ENCODE measurements around the gene H6PD.

H6PD gene

DNA sequence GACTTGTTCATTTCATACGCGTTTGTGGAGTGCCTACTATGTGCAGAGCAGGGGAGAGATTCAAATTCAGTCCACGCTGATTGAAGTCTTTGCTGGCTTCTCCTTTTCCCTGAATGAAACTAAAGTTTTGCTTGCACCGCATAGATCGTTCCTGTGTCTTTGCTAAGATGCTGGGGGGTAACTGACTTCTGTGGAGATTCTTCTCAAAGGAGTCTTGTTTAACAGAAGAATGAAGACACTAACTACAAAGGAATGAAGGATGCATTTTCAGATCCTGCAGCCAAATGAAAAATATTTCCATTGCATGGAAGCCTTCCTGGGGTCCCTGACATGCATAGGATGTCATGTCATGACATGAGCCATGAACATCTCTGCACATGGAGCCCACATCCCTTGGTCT is 26.9 kb upstream of the H6PD start:
- DNase-seq (ENCODE audit: low spot score): no peak

DNA sequence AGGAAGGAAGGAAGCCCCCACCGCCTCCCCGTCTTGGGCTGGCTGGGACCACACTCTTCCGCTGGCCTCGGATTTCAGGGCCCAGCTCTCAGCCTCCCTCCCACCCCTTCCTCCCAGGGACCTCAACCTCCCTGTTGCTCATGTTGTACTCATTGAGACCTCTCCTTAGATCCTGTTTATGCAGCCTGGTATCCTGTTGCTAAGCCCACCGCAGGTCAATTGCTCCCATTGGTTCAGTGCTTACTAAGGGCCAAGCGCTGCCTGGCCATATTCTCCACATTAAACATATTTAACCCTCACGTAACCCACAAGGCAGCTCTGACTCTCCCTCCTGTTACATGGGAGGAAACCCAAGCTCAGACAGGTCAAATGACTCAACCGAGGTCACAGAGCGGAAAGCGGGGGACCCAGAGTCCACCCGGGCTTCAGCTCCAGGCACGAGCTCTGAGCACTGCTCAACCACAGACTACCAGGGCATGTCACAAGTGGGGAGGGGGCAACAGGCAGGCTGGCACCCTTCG is 23.2 kb upstream of the H6PD start:
- no peak for DNase-seq (ENCODE audit: low spot score)

DNA sequence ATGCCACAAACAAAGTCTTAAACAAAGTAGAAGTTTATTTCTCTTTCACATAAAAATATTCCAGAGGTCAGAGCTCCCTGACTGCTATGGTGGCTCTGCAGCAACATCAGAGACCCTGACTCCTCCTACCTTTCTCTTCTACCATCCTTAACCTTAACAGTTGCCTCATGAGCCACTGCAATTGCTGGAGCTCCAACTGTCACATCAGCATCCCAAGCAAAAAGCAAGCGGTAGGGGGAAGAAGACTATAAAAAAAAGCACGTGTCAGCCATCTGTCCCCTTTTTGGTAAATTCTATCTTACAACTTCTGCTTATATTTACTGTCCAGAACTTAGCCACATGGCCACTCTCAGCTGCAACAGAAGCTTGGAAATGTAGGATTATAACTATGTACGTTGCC is 21.8 kb upstream of the H6PD start:
- DNase-seq (ENCODE audit: low spot score): no peak

DNA sequence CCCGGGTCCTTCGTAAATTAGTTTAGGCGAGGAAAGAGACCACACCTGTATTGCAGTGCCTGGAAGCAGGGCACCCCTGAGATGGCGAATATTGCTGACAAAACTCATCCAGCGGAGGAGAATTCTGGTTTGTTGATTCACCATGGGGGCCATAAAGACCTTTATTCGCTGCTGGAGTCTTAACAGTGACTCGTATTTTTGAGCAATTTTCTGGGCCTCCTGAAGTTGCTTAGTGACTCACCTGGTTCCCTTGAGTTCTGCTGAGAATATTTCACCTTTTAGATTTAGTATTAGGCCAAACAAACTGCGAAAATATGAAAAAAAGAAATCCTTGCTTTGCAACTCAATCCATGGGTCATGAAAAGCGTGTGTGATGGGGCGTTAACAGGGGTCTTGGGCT is 20.6 kb upstream of the H6PD start:
- DNase-seq (ENCODE audit: low spot score): no peak

DNA sequence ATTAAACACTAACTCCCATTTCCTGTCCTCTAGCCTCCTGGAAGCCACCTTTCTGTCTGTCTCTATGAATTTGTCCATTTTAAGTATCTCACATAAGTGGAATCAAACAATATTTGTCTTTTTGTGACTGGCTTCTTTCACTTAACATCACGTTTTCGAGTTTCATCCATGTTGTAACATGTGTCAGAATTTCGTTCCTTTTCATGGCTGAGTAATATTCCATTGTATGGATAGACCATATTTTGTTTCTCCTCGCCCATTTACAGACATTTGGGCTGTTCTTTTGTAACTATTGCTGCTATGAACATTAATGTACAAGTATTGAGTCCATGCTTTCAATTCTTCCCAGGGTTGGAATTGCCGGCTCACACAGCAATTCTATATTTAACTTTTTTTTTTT is 15.7 kb upstream of the H6PD start:
- no peak for DNase-seq (ENCODE audit: low spot score)

DNA sequence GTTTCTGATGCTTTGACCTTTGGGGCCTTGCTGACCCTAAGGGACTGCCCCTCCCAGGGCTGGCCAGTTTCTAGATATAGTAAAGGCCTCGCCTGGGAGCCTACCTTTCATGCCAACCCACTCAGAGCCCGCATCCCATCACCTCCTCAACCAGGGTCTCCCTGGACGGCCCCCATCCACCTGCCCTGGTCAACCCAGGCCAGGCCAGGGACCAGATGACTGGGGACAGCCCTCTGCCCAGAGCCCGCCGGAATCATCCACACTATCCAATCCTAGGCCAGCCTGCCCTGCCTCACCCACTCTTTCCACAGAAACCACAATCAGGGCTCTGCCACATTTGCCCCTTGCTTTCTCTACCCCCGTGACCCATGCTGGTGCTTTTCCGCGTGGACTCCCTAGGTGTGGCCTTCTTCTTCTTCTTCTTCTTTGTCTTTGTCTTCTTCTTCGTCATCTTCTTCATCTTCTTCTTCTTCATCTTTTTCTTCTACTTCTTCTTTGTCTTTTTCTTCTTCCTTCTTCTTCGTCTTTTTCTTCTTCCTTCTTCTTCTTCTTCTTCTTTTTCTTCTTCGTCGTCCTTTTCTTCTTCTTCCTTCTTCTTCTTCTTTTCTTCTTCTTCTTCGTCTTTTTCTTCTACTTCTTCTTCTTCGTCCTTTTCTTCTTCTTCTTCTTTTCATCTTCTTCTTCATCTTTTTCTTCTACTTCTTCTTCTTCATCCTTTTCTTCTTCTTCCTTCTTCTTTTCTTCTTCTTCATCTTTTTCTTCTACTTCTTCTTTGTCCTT is 11.5 kb upstream of the H6PD start:
- DNase-seq (ENCODE audit: low spot score): no peak

DNA sequence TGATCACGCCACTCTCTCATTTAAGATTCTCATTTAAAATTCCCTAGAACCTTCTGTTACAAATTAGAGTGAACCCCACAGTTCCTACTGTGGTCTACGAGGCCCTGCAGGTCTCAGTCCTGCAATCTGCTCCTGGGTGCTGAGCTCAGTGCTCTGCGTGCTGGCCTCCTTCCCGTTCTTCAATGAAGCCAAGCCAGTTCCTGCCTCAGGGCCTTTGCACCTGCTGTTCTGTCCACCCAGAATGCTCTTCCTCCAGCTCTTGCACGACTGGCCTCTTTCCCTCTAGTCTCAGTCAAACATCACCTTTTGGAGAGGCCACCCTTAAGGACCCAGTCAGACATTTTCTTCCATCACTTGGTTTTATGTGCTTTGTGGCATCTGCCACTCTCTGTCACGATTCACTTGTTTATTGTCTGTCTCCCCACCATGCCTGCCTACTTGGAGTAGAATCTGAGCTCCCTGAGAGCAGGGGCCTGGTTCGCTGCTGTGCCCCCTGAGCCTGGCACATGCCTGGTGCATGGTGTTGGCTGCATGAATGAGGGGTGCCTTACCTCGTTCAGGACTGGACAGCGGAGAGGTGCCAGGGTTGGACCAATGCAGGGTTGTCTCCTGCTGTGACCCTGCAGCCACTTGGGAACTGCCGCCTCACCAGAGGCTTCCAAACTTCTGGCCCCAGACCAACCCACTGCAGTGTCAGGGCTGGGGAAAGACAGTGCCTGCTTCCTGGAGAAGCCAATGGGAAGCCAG is 9.7 kb upstream of the H6PD start:
- no peak for DNase-seq (ENCODE audit: low spot score)

DNA sequence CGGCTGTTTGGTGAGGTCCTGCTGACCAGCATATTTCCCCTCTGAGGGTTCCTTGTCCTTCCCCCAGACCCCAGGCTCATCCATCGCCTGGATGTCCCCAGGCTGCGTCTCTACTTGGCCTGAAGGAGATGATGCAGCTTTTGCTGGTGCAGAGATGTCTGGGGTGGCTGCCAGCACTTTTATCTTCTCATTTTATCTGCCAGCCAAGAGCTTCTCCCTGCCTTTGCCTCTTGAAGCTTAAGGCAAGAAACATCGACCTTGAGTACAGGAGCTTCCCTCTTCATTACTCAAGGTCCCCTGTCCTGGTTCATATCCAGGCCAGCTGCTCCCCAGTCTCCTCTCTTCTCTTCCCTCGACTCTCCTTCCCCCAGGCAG is 9.2 kb upstream of the H6PD start:
- DNase-seq (ENCODE audit: low spot score): no peak

DNA sequence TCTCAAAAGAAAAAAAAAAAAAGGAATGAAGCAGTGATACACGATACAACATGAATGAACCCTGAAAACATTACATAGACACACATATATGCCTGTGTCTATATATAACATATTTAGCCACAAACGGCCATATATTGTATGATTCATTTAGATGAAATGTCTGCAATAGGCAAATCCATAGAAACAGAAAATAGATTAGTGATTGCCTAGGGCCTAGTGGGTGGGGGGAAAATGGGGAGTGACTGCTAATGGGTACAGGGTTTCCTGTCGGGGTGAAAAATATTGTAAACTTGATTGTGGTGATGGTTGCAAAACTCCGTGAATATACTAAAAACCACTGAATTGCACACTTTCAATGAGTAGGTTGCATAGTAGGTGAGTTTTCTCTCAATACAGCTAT is 6.0 kb upstream of the H6PD start:
- DNase-seq (ENCODE audit: low spot score): no peak

DNA sequence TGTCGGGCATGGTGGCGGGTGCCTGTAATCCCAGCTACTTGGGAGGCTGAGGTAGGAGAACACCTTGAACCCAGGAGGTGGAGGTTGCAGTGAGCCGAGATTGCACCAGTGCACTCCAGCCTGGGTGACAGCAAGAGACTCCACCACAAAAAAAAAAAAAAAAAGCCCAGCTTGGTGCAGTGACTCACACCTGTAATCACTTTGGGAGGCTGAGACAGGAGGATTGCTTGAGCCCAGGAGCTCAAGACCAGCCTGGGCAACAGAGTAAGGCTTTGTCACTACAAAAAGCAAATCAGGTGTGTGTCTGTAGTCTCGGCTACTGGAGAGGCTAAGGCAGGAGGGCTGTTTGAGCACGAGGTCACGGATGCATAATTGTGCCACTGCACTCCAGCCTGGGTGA is 5.0 kb upstream of the H6PD start:
- DNase-seq (ENCODE audit: low spot score): no peak

DNA sequence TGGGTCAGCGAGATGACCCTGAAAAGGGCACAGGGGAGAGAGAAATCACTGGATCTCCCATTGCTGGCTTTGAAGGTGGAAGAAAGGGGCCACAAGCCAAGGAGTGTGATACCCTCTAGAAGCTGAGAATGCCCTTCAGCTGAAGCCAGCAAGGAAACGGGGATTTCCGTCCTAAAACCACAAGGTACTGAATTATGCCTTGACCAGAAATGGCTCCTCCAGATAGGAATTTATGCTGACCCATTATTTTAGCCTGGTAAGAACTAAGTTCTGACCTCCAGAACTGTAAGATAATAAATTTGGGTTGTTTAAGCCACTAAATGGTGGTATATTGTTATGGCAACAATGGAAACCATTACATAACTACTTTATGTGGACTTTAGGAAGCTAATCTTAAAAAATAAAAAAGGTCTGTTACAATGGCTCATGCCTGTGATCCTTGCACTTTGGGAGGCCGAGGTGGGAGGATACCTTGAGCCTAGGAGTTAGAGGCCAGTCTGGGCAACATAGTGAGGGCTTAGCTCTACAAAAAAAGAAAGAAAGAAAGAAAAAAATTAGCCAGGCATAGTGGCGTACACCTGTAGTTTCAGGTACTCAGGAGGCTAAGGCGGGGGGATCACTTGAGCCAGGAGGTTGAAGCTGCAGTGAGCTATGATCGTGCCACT is 3.6 kb upstream of the H6PD start:
- no peak for DNase-seq (ENCODE audit: low spot score)

DNA sequence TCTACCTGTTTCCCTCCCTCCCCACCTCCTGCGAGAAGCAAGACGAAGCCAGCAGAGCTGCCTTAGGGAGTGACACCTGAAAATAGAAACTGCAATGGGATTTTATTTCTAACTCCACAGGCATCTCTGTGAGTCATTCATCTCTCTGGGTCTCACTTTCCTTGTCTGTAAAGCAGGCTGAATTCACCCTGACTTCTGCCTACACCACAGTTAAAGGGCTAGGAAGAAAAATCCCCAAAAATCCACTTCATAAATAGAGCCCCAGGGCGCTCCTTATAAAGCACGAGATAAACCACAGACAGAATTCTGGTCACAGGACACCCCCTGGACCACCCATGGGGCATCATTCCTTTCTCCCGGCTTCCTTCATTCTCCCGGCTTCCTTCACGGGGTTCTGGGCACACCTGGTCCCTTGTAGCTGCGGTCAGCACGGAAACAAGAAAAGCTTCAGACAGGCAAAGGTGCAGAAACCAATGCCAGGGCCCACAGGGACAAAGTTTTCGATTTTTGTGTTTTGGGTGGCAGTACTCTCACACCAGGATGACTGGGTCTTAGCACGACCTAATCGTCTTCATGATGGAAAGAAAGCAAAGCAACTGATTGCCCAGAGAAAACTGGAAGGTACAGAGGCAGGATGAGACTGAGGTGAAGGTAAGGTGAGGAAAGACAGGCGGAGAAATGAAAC is 2.8 kb upstream of the H6PD start:
- no peak for DNase-seq (ENCODE audit: low spot score)

DNA sequence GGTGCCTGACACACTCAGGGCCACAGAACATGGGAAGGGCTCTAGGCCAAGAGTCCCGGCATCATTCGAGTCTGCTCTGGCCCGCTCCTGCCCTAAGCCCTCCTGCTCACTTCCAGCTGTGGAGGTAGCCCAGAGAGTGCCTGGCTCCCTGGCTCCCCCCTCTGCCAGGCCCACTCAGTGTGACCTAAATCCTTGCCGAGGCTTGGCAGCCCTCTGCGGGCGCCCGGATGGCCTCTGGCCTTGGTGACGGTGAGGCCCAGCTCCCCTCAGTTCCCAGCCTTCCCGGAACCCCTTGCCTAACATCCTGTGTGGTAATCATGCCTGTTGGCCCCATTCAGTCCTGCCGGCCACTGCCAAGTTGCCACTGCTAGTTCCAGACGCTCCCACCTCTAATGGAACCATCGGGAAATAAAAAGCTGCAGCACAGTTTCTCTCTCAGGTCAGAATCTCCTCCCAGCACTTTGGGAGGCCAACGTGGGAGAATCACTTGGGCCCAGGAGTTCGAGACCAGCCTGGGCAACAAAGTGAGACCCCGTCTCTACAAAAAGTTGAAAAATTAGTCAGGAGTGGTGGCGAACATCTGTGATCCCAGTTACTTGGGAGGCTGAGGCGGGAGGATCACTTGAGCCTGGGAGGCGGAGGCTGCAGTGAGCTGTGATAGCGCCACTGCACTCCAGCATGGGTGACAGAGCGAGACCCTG is 1.2 kb upstream of the H6PD start:
- DNase-seq (ENCODE audit: low spot score): no peak

DNA sequence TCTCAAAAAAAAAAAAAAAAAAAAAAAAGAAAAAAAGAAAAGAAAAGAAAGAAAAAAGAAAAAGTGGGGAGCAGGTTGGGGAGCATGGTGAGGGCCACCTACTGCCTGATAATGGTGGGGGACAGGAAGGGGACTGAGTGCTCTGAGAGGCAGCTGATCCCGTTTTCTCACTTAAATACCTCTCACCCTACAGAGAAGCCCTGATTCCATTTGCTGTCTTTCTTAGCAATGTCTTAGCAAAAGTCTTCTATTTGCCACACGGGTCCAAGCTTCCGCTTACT is 692 bp upstream of the H6PD start:
- no peak for DNase-seq (ENCODE audit: low spot score)

DNA sequence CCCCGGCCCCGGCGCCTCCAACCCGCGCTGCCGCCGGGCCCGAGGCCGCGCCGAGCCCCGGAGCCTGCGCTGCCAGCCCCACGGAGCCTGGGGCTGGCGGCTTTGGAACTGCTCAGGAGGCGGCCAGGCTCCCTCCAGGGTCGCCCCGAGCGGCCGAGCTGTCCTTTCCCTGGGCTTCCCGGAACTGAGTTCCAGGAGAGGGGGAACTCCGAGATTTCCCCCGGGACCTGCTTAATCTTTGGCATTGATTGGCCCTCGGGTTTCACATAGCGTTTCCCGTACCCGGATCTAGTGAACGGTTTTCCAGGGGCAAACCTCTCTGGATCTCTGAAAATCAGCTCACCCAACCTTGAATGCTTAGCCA is 504 bp downstream of the H6PD start:
- DNase-seq (ENCODE audit: low spot score): no peak

DNA sequence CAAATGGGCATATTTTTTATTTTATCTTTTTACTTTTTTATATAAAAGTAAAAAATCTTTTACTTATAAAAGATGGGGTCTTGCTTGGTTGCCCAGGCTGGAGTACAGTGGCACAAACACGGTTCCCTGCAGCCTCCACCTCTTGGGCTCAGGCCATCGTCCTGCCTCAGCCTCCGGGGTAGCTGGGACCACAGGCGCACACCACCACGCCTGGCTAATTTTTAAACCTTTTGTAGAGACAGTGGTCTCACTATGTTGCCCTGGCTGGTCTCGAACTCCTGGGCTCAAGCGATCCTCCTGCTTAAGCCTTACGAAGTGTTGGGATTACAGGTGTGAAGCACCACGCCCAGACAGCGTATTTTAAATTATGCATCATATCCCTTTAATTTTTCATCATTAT is 986 bp downstream of the H6PD start:
- no peak for DNase-seq (ENCODE audit: low spot score)

DNA sequence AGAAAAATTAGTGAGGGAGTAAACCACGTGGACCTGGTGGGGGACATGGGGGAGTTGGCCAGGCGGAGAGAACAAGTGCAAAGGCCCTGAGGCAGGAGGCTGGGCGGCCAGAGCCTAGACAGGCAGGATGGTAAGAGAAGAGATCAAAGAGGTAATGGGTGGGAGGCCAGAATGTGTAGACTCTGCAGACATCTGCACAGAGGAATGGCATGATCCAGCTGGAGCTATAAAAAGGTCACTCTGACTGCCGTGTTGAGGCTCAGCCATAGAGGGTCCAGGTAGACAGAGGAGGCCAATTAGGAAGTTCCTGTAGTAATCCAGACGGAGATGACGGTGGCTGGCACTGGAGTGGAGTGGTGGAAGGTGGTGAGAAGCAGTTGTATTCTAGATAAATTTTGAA is 3.6 kb downstream of the H6PD start:
- DNase-seq (ENCODE audit: low spot score): no peak

DNA sequence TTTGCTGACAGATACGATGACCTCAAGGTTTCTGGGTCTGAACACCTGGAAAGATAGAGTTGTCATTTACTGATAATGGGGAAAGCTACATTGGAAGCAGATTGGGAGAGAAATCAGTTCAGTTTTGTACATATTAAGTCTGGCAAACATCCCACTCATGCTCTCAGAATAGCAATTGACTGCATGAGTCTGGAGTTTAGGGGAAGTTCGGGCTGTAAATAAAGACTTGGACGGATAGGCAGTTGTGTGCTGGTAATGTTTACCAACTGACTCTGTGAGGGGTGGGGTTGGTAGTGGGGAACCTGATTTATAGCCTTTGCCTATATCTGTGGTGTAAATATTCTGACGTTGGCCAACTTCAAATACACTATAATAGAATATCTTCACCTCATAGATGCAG is 4.0 kb downstream of the H6PD start:
- peak; percentile 60 for DNase-seq (ENCODE audit: low spot score)

DNA sequence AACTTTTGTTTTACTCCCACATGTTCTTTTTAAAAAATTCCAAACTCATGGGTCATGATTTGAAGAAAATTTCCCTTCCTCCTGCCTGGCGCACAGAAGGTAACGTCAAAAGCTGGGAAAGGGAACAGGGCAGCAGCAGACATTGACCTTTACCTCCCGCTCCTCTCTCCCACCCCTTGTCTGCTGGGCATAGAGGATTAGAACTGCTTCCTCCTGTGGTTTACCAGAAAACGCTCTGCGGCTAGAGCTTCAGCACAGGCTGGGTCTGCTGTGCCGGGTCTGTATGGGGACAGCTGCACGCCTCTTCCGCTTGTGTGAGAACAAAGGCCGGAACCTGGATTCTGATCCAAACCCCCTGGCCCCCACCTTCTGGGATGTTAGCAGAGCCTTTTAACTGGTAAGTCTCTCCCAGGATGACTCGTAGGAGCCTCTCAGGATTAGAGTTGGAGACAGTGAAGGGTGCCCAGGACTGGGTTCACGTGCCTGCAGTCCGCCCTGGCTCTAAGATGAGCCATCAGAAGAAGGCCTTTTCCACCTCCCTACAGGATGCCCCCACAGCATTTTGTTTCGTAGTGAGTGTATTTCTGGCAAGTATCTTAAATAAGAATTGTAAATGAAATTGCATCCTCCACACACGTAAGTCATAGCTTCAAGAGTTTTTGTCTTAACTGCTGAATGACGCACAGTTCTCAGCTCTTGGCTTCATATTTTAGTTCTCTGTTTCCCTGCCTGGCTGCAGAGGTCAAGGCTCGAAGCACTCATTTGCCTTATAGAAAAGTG is 5.2 kb downstream of the H6PD start:
- DNase-seq (ENCODE audit: low spot score): peak; percentile 59

DNA sequence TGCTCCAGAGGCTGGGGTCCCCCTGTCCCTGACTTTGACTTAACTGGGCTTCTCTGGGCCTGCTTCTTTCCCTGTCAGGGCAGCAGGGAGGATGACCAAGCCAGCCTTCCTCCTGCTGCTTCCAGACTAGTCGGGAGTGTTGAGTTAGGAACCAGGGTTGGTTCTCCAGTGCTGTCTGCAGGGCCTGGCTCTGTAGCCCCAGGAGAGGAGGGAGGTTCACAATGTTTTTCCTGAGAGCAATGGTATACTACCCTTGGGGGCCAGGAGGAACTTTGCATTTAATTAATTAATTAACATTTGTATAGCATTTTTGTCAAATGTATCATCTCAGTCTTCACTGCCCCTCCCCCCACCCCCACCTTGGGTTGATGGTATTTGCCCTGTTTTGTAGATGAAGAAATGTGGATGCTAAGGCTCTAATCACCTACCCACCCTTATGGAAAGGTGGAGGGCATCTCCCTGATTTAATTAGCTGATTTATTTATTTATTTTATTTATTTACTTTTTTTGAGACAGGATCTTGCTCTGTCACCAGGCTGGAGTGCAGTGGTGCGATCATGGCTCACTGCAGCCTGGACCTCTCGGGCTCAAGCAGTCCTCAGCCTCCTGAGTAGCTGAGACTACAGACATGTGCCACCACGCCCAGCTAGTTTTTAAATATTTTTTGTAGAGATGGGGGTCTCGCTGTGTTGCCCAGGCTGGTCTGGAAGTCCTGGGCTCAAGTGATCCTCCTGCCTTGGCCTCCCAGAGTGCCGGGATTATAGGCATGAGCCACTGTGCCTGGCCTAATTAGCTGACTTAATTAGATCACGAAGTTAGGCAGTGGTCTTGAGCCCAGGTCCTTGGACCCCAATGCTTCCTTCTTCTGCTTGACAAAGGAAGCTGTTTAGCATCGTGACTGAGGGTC is 6.6 kb downstream of the H6PD start:
- no peak for DNase-seq (ENCODE audit: low spot score)

Data from pons (tissue), 1 donor.